ENCODE data around the gene ATP5ME. TPM values are rescaled to one million over a fixed set of nuclear protein-coding genes. Genes with fewer than 3 reads are reported as not detected.

Gene ATP5ME
- total and polyA plus RNA-seq, 2 of the 13 experiments (the other 11 are each of a cell fraction or from before 2014, with no cell fraction given) = 305 to 753 TPM

- peak; percentile 51; the same call in 1 of the 2 replicates for TF ChIP-seq ZBTB4 (CRISPR knock-in tag; IDR thresholded peaks at IDR 0.05; ENCODE audit: borderline replicate concordance)
- peak; percentile 61 for TF ChIP-seq UBTF (CRISPR knock-in tag; IDR thresholded peaks at IDR 0.05)
- TF ChIP-seq ZNF253 (CRISPR knock-in tag; IDR thresholded peaks at IDR 0.05; ENCODE audit: borderline replicate concordance) = peak; percentile 83; the same call in 1 of the 2 replicates
- TF ChIP-seq SP1 (IDR thresholded peaks at IDR 0.05) = no peak
- TF ChIP-seq SP1 (CRISPR knock-in tag; IDR thresholded peaks at IDR 0.05) = no peak
- 0 out of 2 replicates have a peak, but pooled peaks have one; percentile 43 for TF ChIP-seq CBFB (CRISPR knock-in tag; IDR thresholded peaks at IDR 0.05)
- TF ChIP-seq MEF2D (CRISPR knock-in tag; IDR thresholded peaks at IDR 0.05) = peak; percentile 39; the same call in 1 of the 2 replicates
- no peak for TF ChIP-seq ZNF207 (IDR thresholded peaks at IDR 0.05; ENCODE audit: borderline replicate concordance)
- TF ChIP-seq, protein P1, sequence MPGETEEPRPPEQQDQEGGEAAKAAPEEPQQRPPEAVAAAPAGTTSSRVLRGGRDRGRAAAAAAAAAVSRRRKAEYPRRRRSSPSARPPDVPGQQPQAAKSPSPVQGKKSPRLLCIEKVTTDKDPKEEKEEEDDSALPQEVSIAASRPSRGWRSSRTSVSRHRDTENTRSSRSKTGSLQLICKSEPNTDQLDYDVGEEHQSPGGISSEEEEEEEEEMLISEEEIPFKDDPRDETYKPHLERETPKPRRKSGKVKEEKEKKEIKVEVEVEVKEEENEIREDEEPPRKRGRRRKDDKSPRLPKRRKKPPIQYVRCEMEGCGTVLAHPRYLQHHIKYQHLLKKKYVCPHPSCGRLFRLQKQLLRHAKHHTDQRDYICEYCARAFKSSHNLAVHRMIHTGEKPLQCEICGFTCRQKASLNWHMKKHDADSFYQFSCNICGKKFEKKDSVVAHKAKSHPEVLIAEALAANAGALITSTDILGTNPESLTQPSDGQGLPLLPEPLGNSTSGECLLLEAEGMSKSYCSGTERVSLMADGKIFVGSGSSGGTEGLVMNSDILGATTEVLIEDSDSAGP (CRISPR knock-in tag; IDR thresholded peaks at IDR 0.05; ENCODE audit: borderline replicate concordance) = peak; percentile 36; the same call in 1 of the 2 replicates
- TF ChIP-seq RARA (CRISPR knock-in tag; IDR thresholded peaks at IDR 0.05) = peak; percentile 87
- no peak for TF ChIP-seq ISL2 (CRISPR knock-in tag; IDR thresholded peaks at IDR 0.05)
- TF ChIP-seq ZGPAT (CRISPR knock-in tag; IDR thresholded peaks at IDR 0.05) = peak; percentile 91
- TF ChIP-seq KLF6 (CRISPR knock-in tag; IDR thresholded peaks at IDR 0.05) = peak; percentile 78; the same call in 1 of the 2 replicates
- 0 out of 2 replicates have a peak, but pooled peaks have one; percentile 71 for TF ChIP-seq SPEN (CRISPR knock-in tag; IDR thresholded peaks at IDR 0.05; ENCODE audit: low read depth)
- peak; percentile 86; the same call in 1 of the 2 replicates for TF ChIP-seq ZNF580 (CRISPR knock-in tag; IDR thresholded peaks at IDR 0.05; ENCODE audit: borderline replicate concordance, low read depth)
- TF ChIP-seq ZNF281 (CRISPR knock-in tag; IDR thresholded peaks at IDR 0.05; ENCODE audit: borderline replicate concordance) = peak; percentile 41; the same call in 1 of the 2 replicates
Measured at GRCh38 chr4:692771-693554, 18.9 kb upstream of the ATP5ME start (continued).

Data from HepG2 (cell line).